Liver (tissue), 3 donors: ENCODE measurements around the gene ADRA2B.

ENCODE experiments used
- CTCF ChIP-seq: fragments of 150-350 bp; IDR thresholded peaks from 2 replicates; pipeline ENCODE4 v1.5.1; 2017; ENCODE audit warnings: improper control_type of control experiment, low read depth, low read length; ENCODE audit not compliant: missing input control
- MAX ChIP-seq: IDR thresholded peaks from 2 replicates; pipeline ENCODE4 v1.6.1; 2016; ENCODE audit warnings: antibody characterized with exemption
- NR2F2 ChIP-seq: IDR thresholded peaks from 2 replicates; pipeline ENCODE4 v1.6.1; 2016; ENCODE audit warnings: antibody characterized with exemption
- RAD21 ChIP-seq, 2 donors: IDR thresholded peaks; 2 replicates each; pipeline ENCODE4 v1.6.1; 2016; ENCODE audit warnings: antibody characterized with exemption in 2 of 2, mild to moderate bottlenecking in 2 of 2
- YY1 ChIP-seq: IDR thresholded peaks from 2 replicates; pipeline ENCODE4 v1.6.1; 2016; ENCODE audit warnings: antibody characterized with exemption, mild to moderate bottlenecking
- ZBTB33 ChIP-seq: IDR thresholded peaks from 2 replicates; pipeline ENCODE4 v1.6.1; 2016; ENCODE audit warnings: antibody characterized with exemption
- donor health status: healthy.
- donor health status: healthy.

GRCh38 chr2:96114546-96114902 is 1.8 kb downstream of the ADRA2B start:
- TF ChIP-seq CTCF (no peak), YY1 (no peak), NR2F2 (no peak), ZBTB33 (no peak), RAD21 (IDR thresholded peaks at IDR 0.05) (no peak), MAX (no peak)
